Superior temporal gyrus (tissue), 1 donor: ENCODE data around the gene MPZL3.

Experiments
- DNase-seq: peaks from one replicate; pipeline ENCODE4 v3.0.0-alpha.2; 2016; ENCODE audit errors: extremely low spot score

MPZL3 gene

GRCh38 chr11:118232659-118233058, 19.5 kb downstream of the MPZL3 start:
- no peak for DNase-seq

DNA sequence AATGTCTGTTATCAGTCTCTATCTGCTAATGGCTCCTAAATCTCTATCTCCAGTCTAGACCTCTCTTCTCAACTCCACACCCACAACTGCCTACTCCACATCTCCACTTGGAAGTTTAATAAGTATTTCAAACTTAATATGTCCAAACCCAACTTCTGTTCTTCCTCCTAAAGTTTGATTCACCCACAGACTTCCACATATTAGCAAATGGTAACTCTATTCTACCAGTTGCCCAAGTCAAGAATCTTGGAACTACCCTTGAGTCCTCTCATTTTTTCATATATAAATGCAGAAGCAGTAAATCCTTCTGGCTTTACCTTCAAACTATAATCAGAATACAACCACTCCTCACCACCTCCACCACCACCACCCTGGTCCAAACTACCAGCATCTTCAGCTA, 20.7 kb downstream of the MPZL3 start:
- no peak for DNase-seq

GRCh38 chr11:118230088-118230487, 22.1 kb downstream of the MPZL3 start:
- no peak for DNase-seq

GRCh38 chr11:118229274-118229847, 22.8 kb downstream of the MPZL3 start:
- DNase-seq: no peak

DNA sequence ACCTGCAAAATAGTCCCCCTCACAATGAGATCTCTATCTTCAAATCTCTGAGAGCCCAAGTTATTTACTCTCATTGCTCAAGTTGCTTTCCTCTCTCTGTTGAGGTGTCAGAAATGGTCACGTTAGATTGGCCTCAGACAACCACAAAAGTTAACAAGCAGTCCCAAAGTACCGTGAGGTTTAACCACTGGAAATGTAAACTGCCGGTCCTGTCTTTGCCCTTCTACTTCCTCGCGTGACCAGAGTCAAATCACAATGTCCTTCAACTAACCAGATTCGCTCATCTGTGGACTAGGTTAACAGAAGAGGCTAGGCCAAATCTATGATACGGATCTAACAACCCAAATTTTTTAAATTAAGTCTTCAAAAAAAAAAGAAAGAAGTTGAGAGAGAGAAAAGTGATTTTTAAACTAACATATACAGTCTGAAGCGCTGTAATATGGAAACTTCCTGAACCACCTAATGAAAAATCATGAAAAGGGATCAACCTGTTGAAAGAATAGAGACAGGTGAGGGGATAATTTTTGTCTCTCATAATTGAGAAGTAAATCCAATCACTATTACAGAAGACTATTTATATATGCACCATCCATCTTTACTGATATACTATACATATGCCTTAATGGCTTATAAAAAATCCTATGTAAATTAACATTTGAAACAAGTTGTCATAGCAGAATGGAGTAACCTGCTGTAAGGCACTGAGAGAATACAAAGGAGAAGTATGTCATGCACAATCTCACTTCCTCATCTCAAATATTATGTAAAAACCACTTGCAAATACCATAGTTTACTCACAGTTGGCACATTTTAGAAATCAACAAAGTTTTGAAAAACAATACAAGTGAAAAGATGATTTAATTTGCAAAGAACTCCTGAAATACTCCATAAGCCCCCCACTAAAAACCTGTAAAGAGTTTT, 24.0 kb downstream of the MPZL3 start:
- no peak for DNase-seq

DNA sequence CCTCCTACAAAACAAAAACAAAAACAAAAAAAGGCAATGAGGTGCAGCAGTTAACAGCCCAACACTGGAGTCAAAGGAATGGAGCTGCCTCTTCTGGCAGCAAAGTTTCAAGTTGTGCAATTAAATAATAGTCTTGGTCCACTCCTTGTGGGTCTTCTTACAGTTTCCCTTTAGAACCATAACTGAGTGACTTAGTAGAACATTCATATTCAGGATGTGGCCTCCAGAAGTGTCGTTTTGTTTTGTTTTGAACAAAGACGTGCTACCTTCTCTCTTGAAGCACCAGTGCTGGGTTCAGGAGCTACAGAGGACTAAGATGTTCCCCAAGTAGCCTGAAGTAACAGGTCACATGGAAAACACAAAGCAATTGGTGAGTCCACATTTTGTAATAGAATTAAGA, 25.4 kb downstream of the MPZL3 start:
- no peak for DNase-seq

GRCh38 chr11:118226296-118226695, 25.9 kb downstream of the MPZL3 start:
- DNase-seq: no peak

- no peak for DNase-seq
Measured at GRCh38 chr11:118224511-118225188, 27.5 kb downstream of the MPZL3 start, which contains the start of gene JAML. JAML (minus strand) TSS chr11:118225011; CDS start chr11:118214866, 10,145 bp downstream.

- no peak for DNase-seq
Measured at GRCh38 chr11:118223992-118224391, 28.2 kb downstream of the MPZL3 start.

GRCh38 chr11:118223570-118223969, 28.6 kb downstream of the MPZL3 start:
- DNase-seq: no peak

GRCh38 chr11:118222437-118222836, 29.7 kb downstream of the MPZL3 start:
- DNase-seq: no peak

DNA sequence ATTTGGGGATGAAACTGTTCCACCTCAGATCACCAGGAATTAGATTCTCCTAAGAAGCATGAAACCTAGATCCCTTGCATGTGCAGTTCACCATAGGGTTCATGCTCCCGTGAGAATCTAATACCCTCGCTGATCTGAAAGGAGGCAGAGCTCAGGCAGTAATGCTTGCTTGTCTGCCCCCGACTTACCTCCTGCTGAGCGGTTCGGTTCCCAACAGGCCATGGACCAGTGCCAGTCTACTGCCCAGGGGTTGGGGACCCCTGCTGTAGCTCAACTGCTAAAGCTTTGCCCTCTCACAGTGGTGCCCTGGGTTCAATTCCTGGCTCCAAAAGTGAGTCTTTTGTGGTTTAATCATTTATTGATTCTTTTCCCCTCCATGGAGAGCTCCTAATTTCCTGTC, 30.7 kb downstream of the MPZL3 start:
- no peak for DNase-seq

DNA sequence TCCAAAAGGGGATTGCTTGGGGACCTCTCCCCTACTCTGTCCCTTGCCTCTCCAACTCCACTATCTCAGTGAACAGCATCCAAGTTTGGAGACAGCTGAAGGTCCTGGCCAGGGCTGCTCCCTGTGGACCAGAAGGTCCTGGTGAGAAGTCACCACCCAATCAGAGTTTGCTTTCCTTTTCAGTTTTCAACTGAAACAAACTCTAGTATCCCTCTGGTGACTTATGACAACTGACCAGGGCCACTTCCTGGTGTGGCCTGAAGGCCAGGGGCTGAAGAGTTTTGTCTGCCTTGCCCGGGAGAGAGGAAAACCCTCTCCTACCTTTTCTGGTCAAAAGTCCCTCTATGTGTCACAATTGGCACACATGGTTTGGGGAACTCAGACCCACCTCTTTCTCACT, 32.4 kb downstream of the MPZL3 start:
- DNase-seq: no peak

DNA sequence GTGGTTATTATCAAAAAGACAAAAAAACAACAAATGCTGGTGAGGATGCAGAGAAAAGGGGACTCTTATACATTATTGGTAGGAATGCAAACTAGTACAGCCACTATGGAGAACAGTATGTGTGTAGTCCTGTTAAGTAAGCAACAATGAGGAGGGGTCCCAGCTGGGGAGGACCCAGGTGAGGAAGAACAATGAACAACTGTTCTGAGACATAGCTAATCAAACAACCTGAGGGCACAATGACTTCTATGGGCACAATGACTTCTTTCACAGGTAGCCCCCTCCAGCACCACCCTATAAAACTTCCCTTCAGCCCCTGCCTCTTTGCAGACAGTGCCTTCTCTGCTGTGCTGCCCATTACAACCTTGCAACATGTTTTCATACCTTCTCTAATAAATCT, 32.9 kb downstream of the MPZL3 start:
- DNase-seq: no peak

DNA sequence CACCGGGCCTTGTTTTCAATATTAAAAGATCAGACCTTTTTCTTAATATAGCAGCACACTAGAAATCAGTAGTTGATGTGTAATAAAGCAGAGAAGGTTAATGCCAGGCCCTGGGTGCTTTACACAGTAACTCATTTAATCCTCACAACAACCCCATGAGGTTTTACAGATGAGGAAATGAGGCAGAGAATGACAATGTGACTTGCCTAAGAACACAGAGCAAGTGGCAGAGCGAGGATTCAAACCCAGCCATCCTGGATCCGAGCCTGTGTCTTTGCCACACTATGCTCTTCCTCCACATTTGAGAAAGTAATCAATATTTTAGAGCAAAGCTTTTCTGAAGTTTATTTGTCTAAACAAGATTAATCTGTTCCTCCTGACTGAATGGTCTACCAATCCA, 34.6 kb downstream of the MPZL3 start:
- DNase-seq: no peak

DNA sequence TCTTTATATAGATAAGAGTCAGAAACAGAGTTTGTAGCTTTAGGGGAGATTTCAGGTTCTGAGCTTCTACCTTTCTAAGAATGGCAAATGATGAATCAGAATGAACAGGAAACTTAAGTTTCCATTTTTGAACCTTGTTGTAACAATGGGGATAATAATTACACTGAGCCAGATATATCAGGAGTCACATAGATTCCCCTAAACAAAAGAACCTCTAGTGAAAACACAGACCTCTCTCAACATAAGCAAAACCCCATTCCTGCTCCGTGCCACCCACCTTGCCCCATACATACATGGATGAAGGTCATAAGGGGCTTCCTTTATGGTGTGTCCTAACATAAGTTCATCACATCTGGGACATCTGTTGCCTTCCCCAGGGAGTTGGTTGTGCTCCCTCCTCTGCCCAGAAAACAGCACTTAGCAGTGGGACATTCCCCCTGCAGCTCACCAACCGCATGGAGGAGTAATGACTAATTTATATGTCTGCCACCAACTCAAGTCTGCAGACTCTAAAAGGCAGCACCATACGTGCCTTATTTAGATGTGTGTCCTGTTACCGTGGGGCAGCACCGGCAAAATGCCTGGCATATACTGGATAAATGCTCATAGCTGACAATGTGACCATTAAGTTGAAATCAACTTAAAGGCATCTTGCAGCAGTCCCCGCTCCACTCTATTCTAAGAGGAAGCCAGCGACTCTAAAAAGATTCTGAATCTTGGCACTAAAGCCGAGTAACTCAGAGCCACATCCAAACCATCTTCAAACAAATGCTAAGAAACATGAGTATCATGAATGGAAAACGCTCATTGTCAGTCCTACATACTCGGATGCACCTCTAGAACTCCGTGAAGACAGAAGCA, 35.3 kb downstream of the MPZL3 start:
- DNase-seq: no peak

DNA sequence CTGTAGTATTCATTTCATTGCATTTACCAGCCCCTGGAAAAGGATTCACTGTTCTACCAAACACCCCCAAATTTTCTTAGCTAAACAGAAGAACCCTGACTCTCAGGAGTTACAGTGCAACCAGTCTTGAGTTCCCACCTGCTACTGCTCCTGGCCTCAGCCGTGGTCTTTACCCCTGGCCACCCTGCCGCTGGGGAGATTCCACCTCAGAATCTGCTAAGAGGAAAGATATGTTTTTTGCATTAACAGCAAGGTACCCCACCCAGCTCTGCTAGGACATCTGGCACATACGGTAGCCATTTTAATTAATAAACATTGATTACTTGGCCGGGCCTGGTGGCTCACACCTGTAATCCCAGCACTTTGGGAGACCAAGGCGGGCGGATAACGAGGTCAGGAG, 36.4 kb downstream of the MPZL3 start:
- DNase-seq: no peak

DNA sequence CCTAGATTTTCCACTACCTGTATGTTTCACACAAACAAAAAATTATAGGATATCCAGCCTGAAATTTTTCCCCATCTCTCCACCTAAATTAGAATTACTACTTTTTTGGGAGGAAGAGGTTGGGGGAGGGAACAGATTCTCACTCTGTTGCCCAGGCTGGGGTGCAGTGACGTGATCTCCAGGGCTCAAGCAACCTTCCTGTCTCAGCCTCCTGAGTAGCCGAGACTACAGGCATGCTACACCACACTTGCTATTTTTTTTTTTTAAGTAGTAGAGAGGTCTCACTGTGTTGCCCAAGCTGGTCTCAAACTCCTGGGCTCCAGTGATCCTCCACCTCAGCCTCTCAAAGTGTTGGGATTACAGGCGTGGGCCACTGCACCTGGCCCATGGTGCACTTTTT, 36.9 kb downstream of the MPZL3 start:
- no peak for DNase-seq

- no peak for DNase-seq
Measured at GRCh38 chr11:118214210-118214914, 37.8 kb downstream of the MPZL3 start.

- DNase-seq: no peak
Measured at GRCh38 chr11:118213781-118214180, 38.4 kb downstream of the MPZL3 start.

- no peak for DNase-seq
Measured at GRCh38 chr11:118213201-118213600, 39.0 kb downstream of the MPZL3 start.
